Sigmoid colon (tissue), 4 donors: ENCODE measurements around the gene SPAG4.

Experiments
- CTCF ChIP-seq, 4 experiments: fragments of 450-650 bp in 3 of 4; fragments of 200-600 bp in 1 of 4; IDR thresholded peaks; one replicate each; pipeline ENCODE4 v1.5.1; 2016 to 2019; ENCODE audit warnings: antibody characterized with exemption in 4 of 4, mild to moderate bottlenecking in 3 of 4, moderate library complexity in 2 of 4
- EP300 ChIP-seq, 4 donors: sonication (generic); formaldehyde crosslinking; IDR thresholded peaks; one replicate each; pipeline ENCODE4 v1.6.1; 2017; ENCODE audit warnings: antibody characterized with exemption in 4 of 4
- POLR2A ChIP-seq, 2 donors: fragments of 450-650 bp; IDR thresholded peaks; one replicate each; pipeline ENCODE4 v1.6.1; 2016; ENCODE audit warnings: antibody characterized with exemption in 2 of 2, mild to moderate bottlenecking in 2 of 2, moderate library complexity in 2 of 2
- POLR2AphosphoS5 ChIP-seq, 4 donors: sonication (generic); formaldehyde crosslinking; IDR thresholded peaks; one replicate each; pipeline ENCODE4 v1.6.1; 2017; ENCODE audit warnings: antibody characterized with exemption in 4 of 4

GRCh38 chr20:35629427-35630145 is 14.0 kb downstream of the SPAG4 start:
- TF ChIP-seq CTCF (IDR thresholded peaks at IDR 0.05) (no peak), POLR2A (IDR thresholded peaks at IDR 0.05) (no peak), POLR2AphosphoS5 (IDR thresholded peaks at IDR 0.05) (no peak), EP300 (IDR thresholded peaks at IDR 0.05) (no peak)
